Pulmonary artery endothelial cell (primary cell): Measurements from ENCODE around the gene FXYD6. TPM values are rescaled to one million over a fixed set of nuclear protein-coding genes. Genes with fewer than 3 reads are reported as not detected.

Source experiments
- DNase-seq: peaks from one replicate; pipeline ENCODE4 v3.0.0-alpha.2; 2011; ENCODE audit warnings: low read depth, low spot score
- total RNA-seq: library from RNA; depleted of rRNA; stranded (reverse); fragments of >200 nt; gene quantifications from 2 replicates; pipeline ENCODE4 v1.2.3, GENCODE V29; 2014

FXYD6 gene
- total RNA-seq, 1 donor from 2014 or later = 0.26 TPM

DNA sequence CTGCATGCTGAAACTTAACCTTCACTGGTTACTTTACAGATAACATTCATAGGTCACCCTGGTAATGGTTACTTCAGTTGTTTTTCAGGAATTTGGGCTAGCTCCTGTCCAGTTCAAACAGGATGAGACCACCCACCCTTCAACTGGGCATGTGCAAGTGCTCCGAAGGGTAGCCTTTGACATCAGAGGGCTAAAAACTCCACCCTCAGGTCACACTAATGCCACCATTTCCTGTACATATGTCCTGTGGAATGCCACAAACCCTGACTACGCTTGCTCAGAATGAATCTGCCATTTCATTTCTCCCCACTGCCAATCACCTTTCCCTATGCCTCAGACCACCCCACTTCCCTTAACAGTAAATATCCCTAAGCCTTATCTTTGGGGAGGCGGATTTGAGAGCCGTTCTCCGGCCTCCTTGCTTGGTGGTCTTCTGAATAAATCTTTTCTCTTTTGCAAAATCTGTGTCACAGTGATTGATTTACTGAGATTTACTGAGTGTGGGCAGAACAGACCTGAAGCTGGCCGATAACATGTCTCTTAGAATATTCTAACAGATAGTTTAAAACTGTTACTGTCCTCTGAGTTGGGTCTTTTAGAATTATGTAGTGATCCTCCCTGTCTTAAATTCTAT, 26.6 kb downstream of the FXYD6 start:
- no peak for DNase-seq

DNA sequence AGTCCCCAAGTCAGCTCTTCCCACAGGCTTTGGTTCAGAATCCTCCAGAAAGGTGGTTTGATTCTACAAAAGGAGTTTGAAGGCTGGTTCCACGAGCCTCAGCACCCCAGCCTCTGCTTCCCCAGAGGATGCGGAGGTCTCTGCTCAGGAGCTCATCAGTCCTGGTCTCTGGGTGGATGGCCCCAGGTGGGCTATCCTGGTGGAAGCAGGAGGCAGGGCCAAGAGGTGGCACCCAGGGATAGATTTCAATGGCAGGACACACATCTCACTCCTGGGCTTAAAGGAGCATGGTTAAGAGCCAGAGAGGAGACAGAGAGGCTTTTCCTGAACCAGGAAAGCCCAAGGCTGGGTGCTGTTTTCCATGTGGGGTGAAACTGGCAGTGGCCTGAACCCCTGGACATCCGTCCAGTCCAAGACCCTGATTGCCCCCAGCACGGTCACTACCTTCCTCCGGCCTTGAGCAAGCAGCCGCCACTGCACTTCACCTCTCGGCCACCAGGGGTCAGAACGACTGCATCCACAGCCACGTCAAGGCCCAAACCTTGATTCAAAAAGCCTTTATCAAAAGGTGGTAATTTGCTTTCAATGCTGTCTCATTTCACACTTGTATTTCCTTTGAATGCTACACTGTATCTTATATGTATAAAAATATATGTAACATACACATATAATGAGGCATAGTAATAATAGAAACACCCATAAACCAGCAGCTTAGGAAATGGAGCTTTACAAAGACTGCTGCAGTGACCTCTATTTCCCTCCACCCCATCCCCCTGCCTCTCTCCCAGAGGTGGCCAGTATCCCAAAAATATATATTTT, 32.6 kb downstream of the FXYD6 start:
- DNase-seq = no peak

DNA sequence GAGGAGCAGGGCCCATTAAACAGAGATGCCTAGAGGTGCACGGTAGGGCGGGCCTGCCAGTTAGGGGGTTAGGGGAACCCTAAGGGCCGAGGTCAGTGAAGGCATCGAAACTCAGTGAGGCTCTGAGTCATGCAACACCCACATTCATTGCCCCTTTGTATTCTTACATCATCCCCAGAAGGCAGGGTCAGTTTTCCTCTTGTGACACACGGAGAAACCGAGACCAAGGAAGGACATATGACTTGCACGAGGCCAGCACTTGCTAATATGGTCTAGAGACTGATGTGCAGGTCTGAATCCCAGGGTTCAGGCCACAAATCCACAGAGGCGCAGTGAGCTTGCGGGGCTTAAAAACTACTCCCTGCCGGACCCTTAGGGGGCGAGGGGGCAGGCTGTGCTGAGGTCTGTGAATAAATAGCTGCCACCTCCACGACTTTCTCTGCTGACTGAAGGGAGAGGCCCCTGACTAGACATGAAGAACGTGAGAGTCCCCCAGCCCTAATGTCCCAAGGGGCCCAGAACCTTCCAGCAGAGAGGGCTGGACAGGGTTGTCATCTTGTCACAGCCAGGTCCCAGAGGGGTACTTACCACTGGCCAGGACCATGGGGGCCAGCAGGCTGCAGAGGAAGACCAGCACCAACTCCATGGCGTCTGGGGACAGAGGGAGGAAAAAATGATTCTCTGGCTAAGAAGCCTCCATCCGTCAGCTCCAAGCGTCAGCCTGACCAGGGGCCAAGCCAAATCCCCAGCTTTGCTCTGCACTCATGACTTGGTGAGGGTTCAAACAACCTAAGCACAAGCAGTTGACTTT, 34.1 kb downstream of the FXYD6 start:
- DNase-seq = no peak

DNA sequence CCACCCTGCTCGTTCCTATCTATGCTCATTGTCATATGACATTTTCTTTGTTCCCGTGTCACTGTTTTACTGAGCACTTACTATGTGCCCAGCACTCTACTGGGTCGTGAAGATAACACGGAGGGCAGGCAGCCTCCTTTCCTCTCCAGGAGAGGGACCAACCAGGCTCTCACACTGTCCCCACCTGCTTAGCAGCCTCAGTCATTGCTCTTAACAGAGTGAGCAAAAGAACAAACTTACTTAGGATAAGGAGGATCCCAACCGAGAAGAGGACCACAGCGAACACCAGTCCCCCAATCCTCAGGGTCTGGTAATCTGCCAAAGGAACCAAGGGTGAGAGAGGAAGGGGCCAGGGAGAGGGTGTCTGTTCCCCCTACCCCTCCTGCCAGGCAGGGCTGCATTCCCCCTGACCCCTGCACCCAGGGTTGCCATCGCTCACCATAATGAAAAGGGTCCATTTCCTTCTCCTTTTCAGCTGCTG, 34.9 kb downstream of the FXYD6 start:
- DNase-seq = no peak

DNA sequence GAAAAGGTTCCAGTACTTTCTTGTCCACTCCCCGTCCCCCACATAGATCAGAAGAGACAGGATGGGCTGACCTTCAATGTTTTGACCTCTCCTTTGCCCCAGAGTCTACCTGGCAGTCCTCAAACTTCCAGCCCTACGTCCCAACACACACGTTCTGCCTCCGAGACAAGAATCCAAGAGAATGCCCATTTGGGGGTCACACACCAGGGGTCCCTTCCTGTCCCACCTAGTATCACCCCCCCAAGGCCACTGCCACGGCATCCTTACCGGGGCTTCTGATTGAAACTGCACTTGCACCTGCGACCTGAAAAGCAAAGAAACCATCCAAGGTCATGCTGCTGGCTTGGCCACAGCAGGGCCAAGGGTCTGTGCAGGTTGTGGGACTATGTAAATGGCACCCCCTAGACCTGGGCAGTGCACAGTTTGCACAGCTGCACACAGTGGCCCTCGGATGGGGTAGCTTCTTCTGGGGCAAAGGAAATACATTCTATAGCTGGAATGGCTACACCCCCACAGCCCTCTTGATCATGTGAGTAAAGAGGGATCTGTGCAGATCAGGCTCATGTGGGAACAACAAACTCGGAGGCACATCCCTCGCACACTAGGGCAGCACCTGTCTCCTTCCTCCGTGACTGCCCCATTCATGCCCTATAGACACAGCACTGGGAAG, 35.4 kb downstream of the FXYD6 start:
- DNase-seq = no peak

DNA sequence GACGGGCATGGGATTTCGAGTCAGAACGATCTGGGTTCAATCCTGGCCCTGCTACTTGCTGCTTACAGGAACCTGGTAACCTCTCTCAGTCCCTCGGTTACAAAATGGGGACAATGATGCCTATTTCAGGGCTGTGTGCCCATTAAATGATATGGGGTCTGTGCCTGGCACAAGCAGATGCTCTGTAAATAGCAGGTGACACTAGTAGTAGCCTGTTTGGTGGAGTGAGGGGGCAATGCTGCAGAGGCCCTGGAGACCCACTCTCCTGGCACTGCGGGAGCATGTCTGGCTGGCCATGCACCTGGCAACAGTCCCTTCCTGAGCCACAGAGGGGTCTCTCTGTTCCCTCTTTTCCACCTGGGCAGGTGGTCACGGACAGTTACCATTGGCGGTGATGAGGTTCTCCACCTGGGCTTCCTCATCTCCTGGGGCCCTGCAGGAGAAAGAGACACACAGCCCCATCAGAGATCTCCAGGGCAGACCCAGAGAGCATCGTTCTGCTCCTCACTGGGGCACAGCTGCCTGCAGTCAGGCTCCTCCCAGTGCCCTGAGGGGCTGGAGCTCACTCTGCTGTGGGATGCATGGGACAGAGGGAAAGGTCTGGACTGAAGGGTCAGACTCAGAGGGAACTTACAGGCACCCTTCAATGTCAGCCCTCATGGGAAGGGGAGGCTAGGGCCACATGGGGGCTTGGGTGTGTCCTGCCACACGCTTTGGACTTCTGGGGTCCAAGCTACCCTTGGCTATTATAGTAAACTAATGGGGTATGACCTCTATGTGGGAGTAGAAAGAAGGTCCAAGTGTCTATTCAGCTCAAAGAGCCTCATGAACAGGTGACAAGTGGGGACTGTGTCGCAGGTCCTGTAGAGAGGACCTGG, 36.3 kb downstream of the FXYD6 start:
- no peak for DNase-seq

DNA sequence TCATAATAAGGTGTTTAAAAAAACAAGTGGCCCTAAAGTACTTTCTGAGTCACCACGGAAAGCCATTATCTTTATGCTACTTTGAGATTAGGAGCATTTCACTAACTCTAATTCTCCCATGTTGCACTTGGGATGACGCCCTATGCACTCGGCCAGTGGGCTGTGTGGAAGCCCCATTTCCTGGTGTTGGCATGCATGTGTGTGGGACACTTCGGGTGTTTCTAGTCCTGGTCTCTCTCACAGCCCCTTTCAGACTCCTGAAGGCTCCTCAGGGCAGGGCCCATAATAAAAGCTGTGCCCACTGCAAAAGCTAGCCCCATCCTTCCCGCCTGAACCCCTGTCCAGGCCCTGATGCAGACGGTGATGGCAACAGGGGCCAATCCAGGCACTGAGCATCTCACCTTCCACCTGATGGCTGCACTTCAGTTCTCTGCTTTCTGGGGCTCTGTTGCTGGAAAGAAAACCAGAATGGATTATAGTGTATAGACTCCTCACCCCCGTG, 37.0 kb downstream of the FXYD6 start:
- DNase-seq = no peak

DNA sequence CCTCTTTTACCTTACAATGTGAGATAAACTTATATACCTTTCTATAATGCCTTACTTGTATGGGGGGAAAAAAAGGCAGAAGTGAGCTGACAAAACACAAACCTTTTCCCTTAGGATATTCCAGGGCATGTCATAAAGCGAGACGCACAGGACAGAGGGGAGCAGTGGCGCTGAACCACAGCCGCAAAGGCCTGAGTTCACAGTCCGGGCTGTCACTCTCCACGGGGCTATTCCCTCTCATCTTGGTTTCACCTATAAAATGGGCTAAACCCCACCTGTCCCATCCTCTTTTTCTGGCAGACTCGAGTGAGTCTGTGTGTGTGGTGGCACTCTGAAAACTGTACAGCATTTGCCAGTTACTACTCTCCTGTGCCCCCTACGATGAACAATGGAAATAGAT, 37.6 kb downstream of the FXYD6 start:
- DNase-seq = no peak

DNA sequence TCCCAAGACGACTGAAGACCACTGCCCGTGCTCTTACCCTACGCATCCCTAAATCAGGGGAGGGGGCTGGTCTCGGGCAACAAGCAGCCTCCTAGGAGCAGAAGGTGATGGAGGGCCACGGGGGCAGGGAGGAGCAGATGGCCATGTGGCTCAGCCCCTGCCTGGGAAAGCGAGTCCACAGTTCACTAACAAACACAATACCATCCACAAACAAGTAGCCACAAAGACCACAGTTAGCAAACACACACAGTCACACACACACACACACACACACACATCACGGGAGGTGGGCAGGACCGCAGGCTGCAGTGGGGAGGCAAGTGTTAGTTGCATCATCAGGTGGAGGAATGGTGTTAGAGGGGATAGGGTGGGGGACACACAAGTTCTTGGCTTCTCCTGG, 38.7 kb downstream of the FXYD6 start:
- DNase-seq = no peak

DNA sequence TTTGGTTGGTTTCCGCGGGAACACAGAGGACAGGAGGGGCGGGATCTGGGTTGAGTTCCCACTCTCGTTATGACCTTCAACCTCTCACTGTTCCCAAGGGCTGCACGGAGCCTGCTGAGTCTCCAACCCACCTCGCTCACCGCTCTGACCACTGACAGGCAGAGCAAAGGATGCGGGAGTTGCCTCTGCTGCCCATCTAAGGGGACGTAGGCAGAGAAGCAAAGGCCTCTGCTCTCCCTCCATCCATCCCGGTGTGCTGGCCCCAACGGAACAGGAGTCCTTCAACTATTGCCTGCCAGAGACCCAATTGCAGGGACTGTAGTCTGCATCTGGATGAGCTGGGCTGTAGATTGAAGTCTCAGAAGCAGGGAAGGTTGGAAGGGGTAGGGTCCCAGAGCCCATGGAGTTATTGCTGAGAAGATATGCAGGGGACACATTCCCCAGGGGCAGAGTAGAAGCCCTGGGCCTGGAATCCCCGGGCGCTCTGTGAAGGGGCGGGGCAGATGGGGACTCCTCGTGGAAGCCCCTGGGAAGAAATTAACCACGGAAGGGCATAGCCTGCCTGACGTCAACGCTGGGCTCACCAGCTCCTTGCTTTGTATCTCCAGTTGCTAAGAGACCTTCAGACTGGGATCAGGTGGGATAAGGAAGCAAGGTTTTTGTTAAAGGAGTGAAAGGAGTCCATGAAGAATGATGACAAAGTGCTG, 39.2 kb downstream of the FXYD6 start:
- DNase-seq = no peak

DNA sequence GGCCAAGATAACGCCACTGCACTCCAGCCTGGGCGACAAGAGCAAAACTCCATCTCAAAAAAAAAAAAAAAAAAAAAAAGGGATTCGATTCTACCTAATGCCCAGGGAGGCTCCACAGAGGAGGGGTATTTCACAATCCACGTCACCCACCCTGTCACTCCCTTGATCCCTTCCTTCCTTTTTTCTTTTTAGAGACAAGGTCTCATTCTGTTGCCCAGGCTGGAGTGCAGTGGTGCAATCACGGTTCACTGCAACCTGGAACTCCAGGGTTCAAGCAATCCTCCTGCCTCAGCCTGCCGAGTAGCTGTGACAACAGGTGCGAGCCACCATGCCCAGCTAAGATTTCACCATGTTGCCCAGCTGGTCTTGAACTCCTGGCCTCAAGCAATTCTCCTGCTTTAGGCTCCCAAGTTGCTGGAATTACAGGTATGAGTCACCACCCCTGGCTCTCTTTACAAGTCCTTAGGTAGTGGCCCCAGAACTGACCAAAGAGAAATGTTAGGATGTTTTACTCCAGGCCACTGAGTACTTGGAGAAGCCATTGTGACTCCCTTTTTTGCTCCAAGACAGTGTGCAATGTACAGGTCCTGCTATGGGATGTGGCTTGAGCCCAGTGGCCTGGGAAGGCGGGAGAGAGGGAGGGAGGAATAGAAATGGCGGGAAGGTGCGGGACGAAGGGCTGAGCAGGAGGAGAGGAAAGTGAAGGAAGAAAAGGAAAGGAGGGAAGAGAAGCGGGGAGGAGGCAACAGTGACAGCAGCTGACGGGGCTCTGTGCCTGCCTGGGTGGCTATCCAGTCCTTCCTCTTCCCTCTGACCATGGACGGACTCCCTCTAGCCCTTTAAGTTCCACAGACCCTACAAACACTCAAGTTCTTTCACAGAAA, 40.1 kb downstream of the FXYD6 start:
- no peak for DNase-seq

DNA sequence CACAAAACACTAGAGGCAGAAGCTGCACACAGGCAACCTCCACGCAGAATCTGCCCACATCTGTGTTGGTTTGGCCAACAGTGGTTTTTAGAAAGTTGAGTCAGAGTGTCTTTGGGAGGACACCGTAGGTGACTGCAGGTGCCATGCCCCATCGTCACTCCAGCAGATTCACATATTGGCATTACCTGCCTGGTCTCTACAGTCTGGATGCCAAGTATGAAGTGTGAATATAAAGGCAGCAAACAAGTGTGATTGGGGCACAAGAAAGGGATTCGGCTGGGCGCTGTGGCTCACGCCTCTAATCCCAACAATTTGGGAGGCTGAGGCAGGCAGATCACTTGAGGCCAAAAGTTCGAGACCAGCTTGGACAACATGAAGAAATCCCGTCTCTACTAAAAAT, 40.9 kb downstream of the FXYD6 start:
- DNase-seq = no peak

DNA sequence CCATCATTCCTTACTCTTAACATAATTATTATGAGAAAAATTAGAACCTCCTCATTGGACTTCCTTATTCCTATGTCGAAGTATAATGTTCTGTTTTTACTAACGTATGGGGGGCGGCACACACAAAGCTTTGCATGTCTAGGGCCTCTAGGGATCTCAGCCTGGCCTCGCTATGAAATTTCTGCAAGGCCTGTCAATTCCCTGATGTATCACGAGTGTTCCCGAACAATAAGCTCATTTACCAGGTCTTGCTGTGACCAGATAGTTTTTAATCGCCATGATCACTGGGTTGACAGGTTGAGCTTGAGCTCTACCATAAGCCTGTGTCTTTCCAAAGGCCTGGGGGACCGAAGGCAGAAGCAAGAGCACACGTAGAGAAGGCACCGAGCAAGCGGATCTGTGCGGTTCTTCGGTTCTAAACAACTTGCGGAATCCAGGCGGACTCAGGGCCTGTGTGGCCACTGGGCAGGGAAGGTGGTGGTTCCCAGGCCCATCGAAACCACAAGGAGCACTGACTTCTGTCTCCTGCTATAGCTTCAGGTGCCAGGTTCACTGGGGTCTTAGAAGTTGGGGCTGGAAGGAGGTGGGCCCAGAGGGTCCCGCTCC, 41.5 kb downstream of the FXYD6 start:
- no peak for DNase-seq

DNA sequence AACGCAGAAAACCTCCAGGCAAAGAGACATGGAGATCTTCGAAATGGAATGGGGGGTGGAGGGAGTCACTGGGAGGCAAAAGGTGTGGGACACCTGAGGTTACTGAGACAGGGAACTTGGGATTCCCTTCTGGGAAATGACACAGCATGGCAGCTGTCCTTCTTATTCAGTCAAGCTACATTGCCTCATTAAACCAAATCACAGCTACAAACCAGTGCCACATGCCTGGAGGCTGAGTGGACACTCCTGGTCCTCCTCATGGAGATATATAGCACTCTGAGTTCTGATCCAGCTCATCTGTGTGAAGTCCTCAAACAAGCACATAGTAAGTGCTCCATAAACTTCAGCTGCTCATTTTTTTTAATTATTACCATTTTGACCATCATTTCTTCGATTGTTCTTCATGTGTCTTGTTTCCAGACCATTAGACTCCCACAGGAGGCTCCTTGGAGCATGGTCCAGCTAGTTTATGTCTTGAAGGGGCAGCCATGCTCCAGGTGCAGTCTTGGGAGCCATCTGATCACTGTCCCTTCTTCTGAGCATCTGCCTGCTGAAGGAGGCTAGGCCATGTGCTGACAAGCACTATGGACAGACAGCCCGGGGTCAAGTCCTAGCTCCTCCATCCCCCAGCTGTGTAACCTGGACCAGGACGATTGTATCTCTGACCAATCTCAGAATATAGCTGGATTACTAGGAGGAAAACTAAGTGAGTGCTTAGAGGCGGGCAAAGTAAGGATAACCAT, 42.2 kb downstream of the FXYD6 start:
- DNase-seq = no peak

DNA sequence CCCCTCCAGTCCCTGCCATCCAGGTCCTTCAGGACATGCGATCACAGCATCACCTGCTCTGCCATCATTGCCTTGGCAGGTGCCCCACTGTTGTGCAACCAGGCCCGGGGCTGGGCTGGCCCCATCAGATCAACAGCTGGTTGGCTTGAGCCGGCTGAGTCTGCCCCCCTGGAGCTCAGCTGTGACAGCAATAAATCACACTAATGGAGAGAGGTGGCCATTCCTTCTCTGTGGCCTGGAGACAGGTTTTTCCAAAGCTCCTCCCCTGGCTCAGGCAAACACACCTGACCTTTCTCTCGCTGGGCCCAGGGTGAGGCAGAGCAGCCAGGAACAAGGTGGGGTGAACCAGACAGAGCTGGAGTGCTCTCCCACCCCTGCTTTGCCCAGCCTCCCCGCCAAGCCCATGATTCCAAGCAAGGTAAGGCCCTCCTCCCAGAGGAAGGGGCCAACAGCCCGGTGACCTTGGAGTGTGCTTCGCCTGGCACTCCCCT, 43.0 kb downstream of the FXYD6 start:
- no peak for DNase-seq

DNA sequence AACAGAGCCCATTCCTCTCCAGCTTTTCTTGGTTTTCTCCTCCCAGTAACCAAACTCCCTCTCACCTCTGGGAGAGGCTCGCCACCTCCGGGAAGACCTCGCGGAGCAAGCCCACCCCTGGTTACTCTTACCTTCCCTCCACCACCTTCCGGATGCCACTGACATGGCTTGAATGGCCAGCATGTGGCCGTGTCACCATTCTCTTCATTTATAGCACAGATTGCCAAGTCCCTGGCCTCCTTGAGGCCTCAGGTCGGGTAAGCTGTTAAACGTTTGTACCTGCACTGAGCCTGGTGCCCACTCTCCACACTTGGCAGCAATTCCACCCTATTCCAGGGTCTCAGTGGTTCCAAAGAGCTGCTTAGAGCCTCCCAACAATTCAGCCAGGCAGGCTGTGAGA, 43.9 kb downstream of the FXYD6 start:
- DNase-seq = no peak

DNA sequence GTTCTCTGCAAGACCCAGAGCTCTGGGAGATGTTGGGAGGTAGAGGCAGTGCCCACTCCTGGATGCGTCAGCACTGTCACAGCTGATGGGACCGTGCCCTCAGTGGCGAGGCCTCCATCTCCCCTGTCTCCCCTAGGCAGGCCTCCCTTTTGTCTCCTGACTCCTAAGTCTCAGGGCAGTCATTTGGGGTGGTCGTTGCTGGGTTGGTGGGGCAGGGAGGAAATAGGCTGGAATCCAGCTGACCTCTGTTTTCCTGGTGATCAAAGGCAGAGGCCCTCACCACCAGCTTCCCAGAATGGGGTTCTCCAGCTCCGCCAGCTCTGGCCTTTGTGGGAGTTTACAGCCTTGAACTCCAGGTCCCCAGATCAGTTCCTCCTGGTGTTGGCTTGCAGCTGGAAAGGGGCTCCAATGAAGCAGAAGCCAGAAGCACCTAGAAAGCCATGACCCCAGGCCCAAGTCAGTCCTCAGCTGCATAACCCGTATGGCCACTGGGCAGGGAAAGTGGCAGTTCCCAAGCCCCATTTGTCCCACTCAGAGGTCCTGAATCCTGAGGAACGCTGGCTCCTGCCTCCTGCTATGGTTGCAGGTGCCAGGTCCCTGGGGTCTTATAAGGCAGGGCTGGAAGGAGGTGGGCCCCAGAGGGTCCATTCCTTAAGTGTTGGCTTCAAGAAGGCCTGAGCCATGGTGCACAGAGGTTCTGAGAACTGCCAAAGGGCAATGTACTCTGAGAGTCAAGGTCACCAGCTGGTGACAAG, 44.6 kb downstream of the FXYD6 start:
- DNase-seq = no peak
